HepG2 (cell line): ENCODE data around the gene OR10G8. TPM values are rescaled to one million over a fixed set of nuclear protein-coding genes. Genes with fewer than 3 reads are reported as not detected.

Experiments
- ATAC-seq: fragments of 200-7000 bp; cut with Tn5 transposase; 3 replicates; pipeline ENCODE4 v1.9.1; 2020; ENCODE audit warnings: mild to moderate bottlenecking, moderate library complexity
- BruUV-seq: library from RNA; stranded (reverse); fragments of 400-500 nt; replicated peaks from 2 replicates; lab custom pipeline; 2021; lab: Mats Ljungman, UMichigan
- CTCF ChIA-PET: fragments of 300-600 bp; formaldehyde crosslinking; extraction: SDS; loops from one replicate; lab custom pipeline; 2021; ENCODE audit warnings: low total read pairs, inconsistent platforms, low intra/inter-chr PET ratio; lab: Yijun Ruan, JAX
- POLR2A ChIA-PET: fragments of 350-600 bp; sonication (Branson Sonifier 250); formaldehyde crosslinking; loops from one replicate; lab custom pipeline; 2020; ENCODE audit warnings: antibody characterized with exemption, inconsistent platforms; lab: Yijun Ruan, JAX
- DNase-seq: peaks from one replicate; pipeline ENCODE4 v3.0.0-alpha.2; 2015; ENCODE audit warnings: low spot score
- FAIRE-seq: peaks from 3 replicates; lab custom pipeline; 2011; peaks lifted over from hg19 to GRCh38; lab: Jason Lieb, UNC
- H2AFZ ChIP-seq: one replicate; pipeline ENCODE4 v1.6.1; 2011; ENCODE audit warnings: low read length, inconsistent platforms
- H3K27ac ChIP-seq: fragments of 300-600 bp; 3 replicates; pipeline ENCODE4 v1.8.0; 2011; ENCODE audit warnings: mixed run types, mild to moderate bottlenecking, mixed read lengths, low read length, inconsistent platforms; ENCODE audit not compliant: insufficient read depth; ENCODE audit errors: extremely low read length
- H3K27me3 ChIP-seq, 2 experiments: fragments of 200-600 bp in 1 of 2; 2 replicates in 1 of 2; 3 replicates in 1 of 2; pipeline versions ENCODE4 v1.6.0 to v1.8.0; 2011; ENCODE audit warnings: low read length in 2 of 2, mild to moderate bottlenecking in 2 of 2, moderate library complexity in 2 of 2, inconsistent platforms in 1 of 2; ENCODE audit not compliant: insufficient read depth in 2 of 2, control insufficient read depth in 1 of 2
- H3K36me3 ChIP-seq, 2 experiments: fragments of 200-600 bp in 1 of 2; replicated peaks in 1 of 2; 2 replicates in 1 of 2; 3 replicates in 1 of 2; pipeline versions ENCODE4 v1.5.1 to v1.8.0; 2011; ENCODE audit warnings: low read length in 2 of 2, inconsistent platforms in 1 of 2; ENCODE audit not compliant: insufficient read depth in 2 of 2, control insufficient read depth in 1 of 2
- H3K4me1 ChIP-seq: 2 replicates; pipeline ENCODE4 v1.5.1; 2012; ENCODE audit warnings: low read length, inconsistent platforms; ENCODE audit not compliant: insufficient read depth
- H3K4me2 ChIP-seq: 2 replicates; pipeline ENCODE4 v1.6.0; 2011; ENCODE audit warnings: low read depth, low read length, inconsistent platforms
- H3K4me3 ChIP-seq, 3 experiments: fragments of 200-600 bp in 1 of 3; sonication (generic), shearing (Covaris generic) in 1 of 3; replicated peaks in 1 of 3; 2 replicates each; pipeline ENCODE4 v1.5.1; 2011 to 2016; ENCODE audit warnings: low read length in 3 of 3, inconsistent platforms in 2 of 3, low read depth in 2 of 3, mild to moderate bottlenecking in 2 of 3, control low read depth in 1 of 3, mixed read lengths in 1 of 3; ENCODE audit not compliant: insufficient read depth in 1 of 3
- H3K79me2 ChIP-seq: one replicate; pipeline ENCODE4 v1.6.1; 2011; ENCODE audit warnings: low read length, inconsistent platforms; ENCODE audit not compliant: insufficient read depth
- H3K9ac ChIP-seq: 2 replicates; pipeline ENCODE4 v1.6.0; 2011; ENCODE audit warnings: mild to moderate bottlenecking, low read depth, low read length, inconsistent platforms; ENCODE audit not compliant: insufficient read depth
- H3K9me3 ChIP-seq: 2 replicates; pipeline ENCODE4 v1.5.1; 2012; ENCODE audit warnings: mild to moderate bottlenecking, low read length
- H4K20me1 ChIP-seq: 2 replicates; pipeline ENCODE4 v1.6.0; 2011; ENCODE audit warnings: inconsistent platforms, mild to moderate bottlenecking, low read length, moderate library complexity; ENCODE audit not compliant: insufficient read depth
- CENPX ChIP-seq: sonication (generic); formaldehyde crosslinking; IDR thresholded peaks from 2 replicates; pipeline ENCODE4 v1.9.0; 2021; ENCODE audit warnings: mild to moderate bottlenecking, missing genetic modification reagents, moderate library complexity
- HNF4G ChIP-seq, 2 experiments: sonication (generic) in 1 of 2; formaldehyde crosslinking in 1 of 2; IDR thresholded peaks; 2 replicates each; pipeline versions ENCODE4 v1.4.0 to v1.6.1; 2011 to 2020; ENCODE audit warnings: borderline replicate concordance in 2 of 2, low read depth in 2 of 2, mild to moderate bottlenecking in 2 of 2, low read length in 1 of 2, missing genetic modification reagents in 1 of 2, moderate library complexity in 1 of 2
- HNRNPUL1 ChIP-seq: fragments of 200-400 bp; formaldehyde crosslinking; IDR thresholded peaks from 2 replicates; pipeline ENCODE4 v1.6.1; 2017; ENCODE audit warnings: low read depth, mild to moderate bottlenecking, low read length, moderate library complexity
- HOXA7 ChIP-seq: sonication (generic); formaldehyde crosslinking; IDR thresholded peaks from 2 replicates; pipeline ENCODE4 v1.8.1; 2022; ENCODE audit warnings: mild to moderate bottlenecking, missing genetic modification reagents, moderate library complexity
- KIAA2018 ChIP-seq: sonication (generic); formaldehyde crosslinking; IDR thresholded peaks from 2 replicates; pipeline ENCODE4 v1.5.0; 2020; ENCODE audit warnings: mild to moderate bottlenecking, missing genetic modification reagents, borderline replicate concordance
- MXI1 ChIP-seq: IDR thresholded peaks from 3 replicates; pipeline ENCODE4 v1.6.1; 2012; ENCODE audit warnings: low read depth, low read length, inconsistent platforms, borderline replicate concordance
- SPEN ChIP-seq: sonication (generic); formaldehyde crosslinking; IDR thresholded peaks from 2 replicates; pipeline ENCODE4 v1.5.1; 2020; ENCODE audit warnings: low read depth, mild to moderate bottlenecking, missing genetic modification reagents
- SRSF4 ChIP-seq: fragments of 200-400 bp; formaldehyde crosslinking; IDR thresholded peaks from one replicate; pipeline ENCODE4 v1.6.1; 2018; ENCODE audit warnings: mild to moderate bottlenecking, low read depth, low read length, moderate library complexity; ENCODE audit not compliant: poor library complexity, severe bottlenecking
- TAF15 ChIP-seq: fragments of 200-400 bp; formaldehyde crosslinking; IDR thresholded peaks from one replicate; pipeline ENCODE4 v1.6.1; 2018; ENCODE audit warnings: mild to moderate bottlenecking, low read depth, low read length; ENCODE audit not compliant: poor library complexity, severe bottlenecking
- TARDBP ChIP-seq: sonication (generic); formaldehyde crosslinking; IDR thresholded peaks from 2 replicates; pipeline ENCODE4 v1.8.0; 2022; ENCODE audit warnings: mild to moderate bottlenecking, missing genetic modification reagents
- ZNF496 ChIP-seq: sonication (generic); formaldehyde crosslinking; IDR thresholded peaks from 2 replicates; pipeline ENCODE4 v1.8.1; 2023; ENCODE audit warnings: mild to moderate bottlenecking, moderate library complexity, missing genetic modification reagents; ENCODE audit not compliant: insufficient replicate concordance
- in situ Hi-C: cut with HindIII; loops from 2 replicates; pipeline ENCODE4 v1.10.0; 2017; ENCODE audit warnings: low pct_unique_long_range_greater_than_20kb; ENCODE audit not compliant: extremely low pct_ligation_motif_present
- intact Hi-C: fragments of 100-400 bp; cut with micrococcal nuclease; formaldehyde crosslinking; loops from one replicate; pipeline ENCODE4 v1.10.0; 2022; ENCODE audit not compliant: unreplicated experiment
- polyA plus RNA-seq, 8 experiments: library from polyadenylated mRNA; depleted of rRNA in 3 of 8; stranded (reverse) in 7 of 8; unstranded in 1 of 8; fragments of >200 nt; fragmentation: Illumina TruSeq in 4 of 8; extraction: Trizol in 4 of 8; gene quantifications; 2 replicates each; pipeline versions ENCODE4 v1.2.1 to v1.2.3, GENCODE V29; 2011 to 2016; ENCODE audit warnings: low read depth in 4 of 8, missing spikeins in 1 of 8, mixed read lengths in 1 of 8; ENCODE audit not compliant: insufficient read depth in 1 of 8
- total RNA-seq, 5 experiments: library from RNA; depleted of rRNA; stranded (reverse); fragments of >200 nt; fragmentation: Illumina TruSeq; extraction: Trizol; gene quantifications; 2 replicates each; pipeline ENCODE4 v1.2.3, GENCODE V29; 2016; ENCODE audit warnings: low read depth in 1 of 5
- TF ChIP-seq, protein P1 (sequence below): IDR thresholded peaks from 2 replicates; pipeline ENCODE4 v1.6.1; 2018; ENCODE audit warnings: missing genetic modification reagents, mild to moderate bottlenecking, missing compliant biosample characterization
- TF ChIP-seq, protein P2 (sequence below): sonication (generic); formaldehyde crosslinking; IDR thresholded peaks from 2 replicates; pipeline ENCODE4 v1.8.0; 2022; ENCODE audit warnings: missing genetic modification reagents, mild to moderate bottlenecking, inconsistent platforms, borderline replicate concordance

Gene OR10G8
- total and polyA plus RNA-seq, 2 of the 13 experiments (the other 11 are each of a cell fraction or from before 2014, with no cell fraction given): not detected

DNA sequence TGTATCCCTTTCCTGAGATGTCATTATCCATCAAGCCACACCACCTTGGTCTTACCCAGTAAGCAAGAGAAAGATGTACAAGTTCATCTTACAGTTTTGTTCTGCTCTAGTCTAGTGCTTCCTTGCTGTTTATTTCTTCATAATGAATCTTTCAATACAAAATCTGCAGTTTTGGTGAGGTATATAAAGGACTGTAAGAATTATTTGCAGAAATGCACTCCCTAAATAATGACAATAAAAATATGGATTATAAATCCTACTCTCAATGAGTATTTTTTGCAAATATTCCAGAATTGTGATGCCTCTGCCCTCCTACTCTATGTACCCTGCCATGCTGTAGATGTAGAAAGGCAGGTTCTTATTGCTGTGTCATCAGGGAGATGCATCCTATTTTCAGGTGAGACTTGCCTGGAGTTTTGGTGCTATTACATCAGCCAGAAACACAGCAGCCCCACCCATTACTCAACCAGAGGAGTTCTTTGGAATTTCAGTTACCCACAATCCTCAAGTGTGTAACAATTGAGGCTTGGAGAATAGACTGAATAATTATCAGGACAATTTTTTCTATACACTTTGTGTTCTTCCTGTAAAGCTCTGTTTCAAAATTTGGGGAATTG, 48.8 kb upstream of the OR10G8 start, which contains the start of gene OR10S1:
TSS of gene OR10S1 (minus strand) at position 51 of the 617 bp plus-strand sequence. CDS start 117 bp downstream, outside the sequence.
- intact Hi-C loops: no loop called here
- FAIRE-seq (no peak), ATAC-seq (no peak)
- TF ChIP-seq HNRNPUL1: no peak
- no peak for TF ChIP-seq KIAA2018 (CRISPR knock-in tag)
- TF ChIP-seq TAF15: no peak
- no peak for TF ChIP-seq CENPX
- TF ChIP-seq, protein P1, sequence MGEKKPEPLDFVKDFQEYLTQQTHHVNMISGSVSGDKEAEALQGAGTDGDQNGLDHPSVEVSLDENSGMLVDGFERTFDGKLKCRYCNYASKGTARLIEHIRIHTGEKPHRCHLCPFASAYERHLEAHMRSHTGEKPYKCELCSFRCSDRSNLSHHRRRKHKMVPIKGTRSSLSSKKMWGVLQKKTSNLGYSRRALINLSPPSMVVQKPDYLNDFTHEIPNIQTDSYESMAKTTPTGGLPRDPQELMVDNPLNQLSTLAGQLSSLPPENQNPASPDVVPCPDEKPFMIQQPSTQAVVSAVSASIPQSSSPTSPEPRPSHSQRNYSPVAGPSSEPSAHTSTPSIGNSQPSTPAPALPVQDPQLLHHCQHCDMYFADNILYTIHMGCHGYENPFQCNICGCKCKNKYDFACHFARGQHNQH: no peak
- TF ChIP-seq HNF4G (IDR thresholded peaks at IDR 0.05; ENCODE audit: borderline replicate concordance, low read depth, low read length): no peak
- no peak for TF ChIP-seq HNF4G (CRISPR knock-in tag; IDR thresholded peaks at IDR 0.05; ENCODE audit: borderline replicate concordance, low read depth)
- no peak for TF ChIP-seq HOXA7 (CRISPR knock-in tag)
- TF ChIP-seq, protein P2, sequence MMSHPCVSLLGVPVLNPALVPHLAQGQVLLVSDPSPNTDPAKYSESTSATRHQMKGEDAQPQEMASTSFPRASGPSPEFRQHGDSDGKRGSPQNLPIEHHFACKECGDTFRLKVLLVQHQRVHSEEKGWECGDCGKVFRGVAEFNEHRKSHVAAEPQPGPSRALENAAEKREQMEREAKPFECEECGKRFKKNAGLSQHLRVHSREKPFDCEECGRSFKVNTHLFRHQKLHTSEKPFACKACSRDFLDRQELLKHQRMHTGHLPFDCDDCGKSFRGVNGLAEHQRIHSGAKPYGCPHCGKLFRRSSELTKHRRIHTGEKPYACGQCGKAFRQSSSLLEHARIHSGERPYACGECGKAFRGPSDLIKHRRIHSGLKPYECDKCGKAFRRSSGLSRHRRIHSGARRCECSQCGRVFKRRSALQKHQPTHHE (CRISPR knock-in tag): no peak
- TF ChIP-seq SPEN (CRISPR knock-in tag): no peak
- TF ChIP-seq SRSF4: no peak
- no peak for TF ChIP-seq ZNF496
- TF ChIP-seq MXI1: no peak
- no peak for TF ChIP-seq TARDBP (CRISPR knock-in tag)

More for the DNA sequence above, 48.8 kb upstream of the OR10G8 start, which contains the start of gene OR10S1:
- no TSS peak for BruUV-seq
- Histone ChIP-seq H3K9me3 (0 out of 2 replicates have a peak, but pooled peaks cover 7% of the 10 kb centered on the region), H3K27ac (no peak within 1 kb of the TSS), H3K36me3 (no peaks in the 10 kb centered on the region), H3K79me2 (no peaks in the 10 kb centered on the region), H3K9ac (no peak within 1 kb of the TSS), H2AFZ (no peak within 1 kb of the TSS), H4K20me1 (no peaks in the 10 kb centered on the region), H3K27me3 (no peaks in the 10 kb centered on the region), H3K4me2 (no peak within 1 kb of the TSS), H3K4me3 (no peak within 1 kb of the TSS), H3K4me1 (no peaks in the 10 kb centered on the region)
- POLR2A ChIA-PET: no interaction called here
- CTCF ChIA-PET: no interaction called here
- no peak for DNase-seq
- in situ Hi-C loops: no loop called here
